ENCODE data around the gene HSPBAP1.

The HSPBAP1 gene

GRCh38 chr3:122770521-122771202, 23.0 kb downstream of the HSPBAP1 start:
- DNase-seq, result no peak
- no peaks in the 10 kb centered on the region for H3K9me3 ChIP-seq
- H3K4me3 ChIP-seq (ENCODE audit: low read depth, low read length), result no peak overlapping the region
- no peaks in the 10 kb centered on the region for H3K27me3 ChIP-seq
- no peak for TF ChIP-seq CTCF (IDR thresholded peaks at IDR 0.05; ENCODE audit: low read depth, low read length)
- peaks cover 3% of the 10 kb centered on the region; the same call in 1 of the 2 replicates for H3K36me3 ChIP-seq
- H3K4me1 ChIP-seq, result no peaks in the 10 kb centered on the region

- no peak for TF ChIP-seq CTCF (IDR thresholded peaks at IDR 0.05; ENCODE audit: low read depth, low read length)
Measured at GRCh38 chr3:122767540-122768372, 25.9 kb downstream of the HSPBAP1 start.

GRCh38 chr3:122766430-122766829, 27.2 kb downstream of the HSPBAP1 start:
- no peaks in the 10 kb centered on the region for H3K27me3 ChIP-seq
- no peaks in the 10 kb centered on the region for H3K4me1 ChIP-seq
- DNase-seq, result no peak
- no peaks in the 10 kb centered on the region; the same call in 1 of the 2 replicates for H3K36me3 ChIP-seq
- no peaks in the 10 kb centered on the region for H3K9me3 ChIP-seq
- H3K4me3 ChIP-seq (ENCODE audit: low read depth, low read length), result no peak overlapping the region
- TF ChIP-seq CTCF (IDR thresholded peaks at IDR 0.05; ENCODE audit: low read depth, low read length), result no peak

More at GRCh38 chr3:122767540-122768372, 25.9 kb downstream of the HSPBAP1 start:
- Histone ChIP-seq H3K4me3 (ENCODE audit: low read depth, low read length) (no peak overlapping the region), H3K4me1 (no peaks in the 10 kb centered on the region), H3K36me3 (no peaks in the 10 kb centered on the region), H3K9me3 (no peaks in the 10 kb centered on the region), H3K27me3 (no peaks in the 10 kb centered on the region)
- DNase-seq, result no peak

- peaks cover 10% of the 10 kb centered on the region for H3K36me3 ChIP-seq
- DNase-seq, result no peak
- H3K4me3 ChIP-seq (ENCODE audit: low read depth, low read length), result no peak overlapping the region
- H3K9me3 ChIP-seq, result no peaks in the 10 kb centered on the region
- H3K27me3 ChIP-seq, result no peaks in the 10 kb centered on the region
- no peaks in the 10 kb centered on the region for H3K4me1 ChIP-seq
- no peak for TF ChIP-seq CTCF (IDR thresholded peaks at IDR 0.05; ENCODE audit: low read depth, low read length)
Measured at GRCh38 chr3:122760453-122761271, 33.0 kb downstream of the HSPBAP1 start.

- H3K9me3 ChIP-seq, result no peaks in the 10 kb centered on the region
- no peak for DNase-seq
- no peaks in the 10 kb centered on the region for H3K4me1 ChIP-seq
- no peak for TF ChIP-seq CTCF (IDR thresholded peaks at IDR 0.05; ENCODE audit: low read depth, low read length)
- H3K4me3 ChIP-seq (ENCODE audit: low read depth, low read length), result no peak overlapping the region
- H3K36me3 ChIP-seq, result peaks cover 17% of the 10 kb centered on the region
- no peaks in the 10 kb centered on the region for H3K27me3 ChIP-seq
Measured at GRCh38 chr3:122758877-122759560, 34.6 kb downstream of the HSPBAP1 start.

All from BE2C (cell line).